Epidermal melanocyte (primary cell): ENCODE measurements around the gene B3GNT7.

Experiments used
- DNase-seq: peaks from one replicate; pipeline ENCODE4 v3.0.0; 2011; ENCODE audit warnings: low spot score; ENCODE audit not compliant: insufficient read length

B3GNT7 gene

GRCh38 chr2:231383416-231384108, 11.9 kb upstream of the B3GNT7 start:
- no peak for DNase-seq

- DNase-seq, result no peak
Measured at GRCh38 chr2:231384109-231384435, 11.4 kb upstream of the B3GNT7 start.

GRCh38 chr2:231384970-231385369, 10.5 kb upstream of the B3GNT7 start:
- DNase-seq, result no peak

GRCh38 chr2:231385429-231385828, 10.1 kb upstream of the B3GNT7 start:
- DNase-seq, result no peak

GRCh38 chr2:231386446-231386845, 9.1 kb upstream of the B3GNT7 start:
- no peak for DNase-seq

- DNase-seq, result peak; percentile 90
Measured at GRCh38 chr2:231387904-231388724, 7.4 kb upstream of the B3GNT7 start.

GRCh38 chr2:231388725-231389346, 6.7 kb upstream of the B3GNT7 start:
- no peak for DNase-seq

GRCh38 chr2:231390667-231391066, 4.8 kb upstream of the B3GNT7 start:
- DNase-seq, result no peak

- DNase-seq, result no peak
Measured at GRCh38 chr2:231391981-231392380, 3.5 kb upstream of the B3GNT7 start.

- DNase-seq, result no peak
Measured at GRCh38 chr2:231392431-231393148, 2.9 kb upstream of the B3GNT7 start.

GRCh38 chr2:231393149-231394131, 2.1 kb upstream of the B3GNT7 start:
- DNase-seq, result no peak

GRCh38 chr2:231394211-231395141, 1.0 kb upstream of the B3GNT7 start:
- DNase-seq, result no peak

GRCh38 chr2:231396058-231396821, 730 bp downstream of the B3GNT7 start:
- no peak for DNase-seq

- no peak for DNase-seq
Measured at GRCh38 chr2:231397011-231397927, 1.8 kb downstream of the B3GNT7 start.

GRCh38 chr2:231397928-231398294, 2.4 kb downstream of the B3GNT7 start:
- DNase-seq, result no peak

GRCh38 chr2:231398585-231398984, 3.1 kb downstream of the B3GNT7 start:
- no peak for DNase-seq

- DNase-seq, result no peak
Measured at GRCh38 chr2:231399046-231399852, 3.7 kb downstream of the B3GNT7 start.
